Measurements from ENCODE around the gene EVA1C. TPM values are rescaled to one million over a fixed set of nuclear protein-coding genes. Genes with fewer than 3 reads are reported as not detected.
A peak's percentile ranks its signal among the peaks of the same experiment; 100 is the strongest.

EVA1C gene
- total RNA-seq, 1 experiment from 2014 or later, result 0.98 TPM

- Histone ChIP-seq H2BK12ac (ENCODE audit: insufficient read length, low read depth, low read length) (no peak overlapping the region), H3K9me3 (ENCODE audit: control insufficient read depth, low read depth, low read length) (no peaks in the 10 kb centered on the region), H2BK15ac (ENCODE audit: low read depth, low read length) (no peak overlapping the region), H2BK20ac (ENCODE audit: low read depth, low read length, poor library complexity, severe bottlenecking) (no peak overlapping the region), H3K79me2 (ENCODE audit: insufficient read depth, low read length) (no peaks in the 10 kb centered on the region), H3K9ac (ENCODE audit: extremely low read depth, insufficient read length, low read length) (no peak overlapping the region), H2AFZ (ENCODE audit: low read length) (no peak overlapping the region), H2AK5ac (ENCODE audit: insufficient read length, low read length) (no peak overlapping the region), H3K18ac (ENCODE audit: insufficient read length, low read depth, low read length) (no peak overlapping the region), H3K27me3 (ENCODE audit: insufficient read depth, low read length) (no peaks in the 10 kb centered on the region), H4K91ac (ENCODE audit: insufficient read length, low read depth, low read length) (no peak overlapping the region), H3K79me1 (ENCODE audit: insufficient read depth, low read depth, low read length, poor library complexity, severe bottlenecking) (no peaks in the 10 kb centered on the region), H3K23me2 (ENCODE audit: insufficient read length, low read depth, low read length, poor library complexity, severe bottlenecking) (no peaks in the 10 kb centered on the region), H3K4me1 (ENCODE audit: insufficient read depth, low read length) (no peaks in the 10 kb centered on the region), H2BK120ac (ENCODE audit: low read depth, low read length, poor library complexity, severe bottlenecking) (no peak overlapping the region), H3K14ac (ENCODE audit: insufficient read depth, low read length) (no peak overlapping the region), H3K27ac (ENCODE audit: insufficient read length, low read depth, low read length) (no peak overlapping the region), H3K4ac (ENCODE audit: low read depth, low read length) (no peak overlapping the region), H4K20me1 (ENCODE audit: control insufficient read depth, insufficient read depth, insufficient read length) (no peaks in the 10 kb centered on the region), H3K4me2 (ENCODE audit: insufficient read depth, insufficient read length, low read length) (no peak overlapping the region), H3T11ph (ENCODE audit: low read length) (no peak overlapping the region), H4K8ac (replicated peaks; ENCODE audit: insufficient read length, low read depth, low read length) (no peak overlapping the region), H4K5ac (ENCODE audit: insufficient read length, low read depth, low read length) (no peak overlapping the region), H3K56ac (ENCODE audit: insufficient read length, low read depth, low read length) (no peak overlapping the region), H2BK5ac (ENCODE audit: insufficient read length, low read length) (no peak overlapping the region), H3K23ac (ENCODE audit: insufficient read length, low read depth, low read length) (no peak overlapping the region)
- TF ChIP-seq CTCF (conservative IDR thresholded peaks at IDR 0.05), result no peak
- DNase-seq, result no peak
- Mint-ChIP-seq H3K27ac (peak overlapping the region in 1 of 3 experiments; percentile 32; a peak in 1 of 7 replicates), H3K36me3 (ENCODE audit: insufficient read depth in 1 of 3, low read depth in 3 of 3) (peaks cover 0 to 2% (median 0%) of the 10 kb centered on the region in 3 experiments; a peak in 1 of 7 replicates), H3K4me1 (peaks cover 20 to 23% of the 10 kb centered on the region in 2 experiments), H3K27me3 (ENCODE audit: low read depth) (no peaks in the 10 kb centered on the region), H3K4me3 (no peak overlapping the region), H3K9me3 (no peaks in the 10 kb centered on the region)
- no CpG with 5 or more reads among the region's 3 CpGs for WGBS (ENCODE audit: extremely low coverage, insufficient read length, low lambda C conversion rate)
Observed at GRCh38 chr21:32549886-32550285, 137.4 kb downstream of the EVA1C start.
